Stimulated activated CD8-positive, alpha-beta memory T cell treated with anti-CD3 and anti-CD28 coated beads, Interleukin-12 subunit alpha, Interleukin-12 subunit beta, amount 100 ng/mL, for 1 hour (primary cell): ENCODE data around the gene FAM193A.
"Not testable (repeated sequence)": the region's sequence is repeated elsewhere in the genome, so short reads cannot be mapped to it uniquely, and the experiment has no call there.

Source experiments
- DNase-seq: peaks from one replicate; pipeline ENCODE4 v3.0.0-alpha.2; 2020; ENCODE audit warnings: low read depth

FAM193A gene

GRCh38 chr4:2608291-2608690, 71.8 kb downstream of the FAM193A start:
- DNase-seq, result no peak

GRCh38 chr4:2615821-2616220, 79.4 kb downstream of the FAM193A start:
- DNase-seq, result no peak

GRCh38 chr4:2617955-2618354, 81.5 kb downstream of the FAM193A start:
- no peak for DNase-seq

- not testable (repeated sequence) for DNase-seq
These were observed 82.3 kb downstream of the FAM193A start for GRCh38 chr4:2618729-2619128.

GRCh38 chr4:2619459-2619858, 83.0 kb downstream of the FAM193A start:
- DNase-seq, result no peak

- no peak for DNase-seq
These were observed 85.0 kb downstream of the FAM193A start for GRCh38 chr4:2621419-2621818.

GRCh38 chr4:2623442-2623841, 87.0 kb downstream of the FAM193A start:
- no peak for DNase-seq

GRCh38 chr4:2624782-2625530, 88.5 kb downstream of the FAM193A start:
- DNase-seq, result no peak

- DNase-seq, result no peak
These were observed 89.8 kb downstream of the FAM193A start for GRCh38 chr4:2626231-2626630.

GRCh38 chr4:2630556-2631273, 94.3 kb downstream of the FAM193A start:
- no peak for DNase-seq

GRCh38 chr4:2634014-2634413, 97.6 kb downstream of the FAM193A start:
- DNase-seq, result no peak

- DNase-seq, result no peak
These were observed 99.9 kb downstream of the FAM193A start for GRCh38 chr4:2636331-2636730.

GRCh38 chr4:2636994-2637393, 100.5 kb downstream of the FAM193A start:
- DNase-seq, result not testable (repeated sequence)

GRCh38 chr4:2637956-2638552, 101.6 kb downstream of the FAM193A start:
- DNase-seq, result no peak

GRCh38 chr4:2638730-2639129, 102.3 kb downstream of the FAM193A start:
- no peak for DNase-seq

GRCh38 chr4:2642968-2643367, 106.5 kb downstream of the FAM193A start:
- DNase-seq, result no peak

GRCh38 chr4:2643555-2643954, 107.1 kb downstream of the FAM193A start:
- no peak for DNase-seq

- no peak for DNase-seq
These were observed 110.1 kb downstream of the FAM193A start for GRCh38 chr4:2646396-2647149.

- DNase-seq, result no peak
These were observed 111.1 kb downstream of the FAM193A start for GRCh38 chr4:2647403-2648158.

GRCh38 chr4:2648159-2648814, 111.8 kb downstream of the FAM193A start:
- no peak for DNase-seq

GRCh38 chr4:2649604-2650114, 113.2 kb downstream of the FAM193A start:
- no peak for DNase-seq
